GM12865 (cell line): ENCODE measurements around the gene PLA2G6.
A peak's percentile ranks its signal among the peaks of the same experiment; 100 is the strongest.

Experiments used
- DNase-seq: peaks from one replicate; pipeline ENCODE4 v3.0.0; 2010; ENCODE audit warnings: low read depth
- H3K4me3 ChIP-seq: 2 replicates; pipeline ENCODE4 v1.5.1; 2011; ENCODE audit warnings: mild to moderate bottlenecking, low read depth, low read length, control low read depth
- CTCF ChIP-seq: IDR thresholded peaks from 2 replicates; pipeline ENCODE4 v1.5.1; 2011; ENCODE audit warnings: low read length, control low read depth, low read depth, inconsistent platforms; ENCODE audit not compliant: insufficient read depth; ENCODE audit errors: missing control alignments

Gene PLA2G6, protein sequence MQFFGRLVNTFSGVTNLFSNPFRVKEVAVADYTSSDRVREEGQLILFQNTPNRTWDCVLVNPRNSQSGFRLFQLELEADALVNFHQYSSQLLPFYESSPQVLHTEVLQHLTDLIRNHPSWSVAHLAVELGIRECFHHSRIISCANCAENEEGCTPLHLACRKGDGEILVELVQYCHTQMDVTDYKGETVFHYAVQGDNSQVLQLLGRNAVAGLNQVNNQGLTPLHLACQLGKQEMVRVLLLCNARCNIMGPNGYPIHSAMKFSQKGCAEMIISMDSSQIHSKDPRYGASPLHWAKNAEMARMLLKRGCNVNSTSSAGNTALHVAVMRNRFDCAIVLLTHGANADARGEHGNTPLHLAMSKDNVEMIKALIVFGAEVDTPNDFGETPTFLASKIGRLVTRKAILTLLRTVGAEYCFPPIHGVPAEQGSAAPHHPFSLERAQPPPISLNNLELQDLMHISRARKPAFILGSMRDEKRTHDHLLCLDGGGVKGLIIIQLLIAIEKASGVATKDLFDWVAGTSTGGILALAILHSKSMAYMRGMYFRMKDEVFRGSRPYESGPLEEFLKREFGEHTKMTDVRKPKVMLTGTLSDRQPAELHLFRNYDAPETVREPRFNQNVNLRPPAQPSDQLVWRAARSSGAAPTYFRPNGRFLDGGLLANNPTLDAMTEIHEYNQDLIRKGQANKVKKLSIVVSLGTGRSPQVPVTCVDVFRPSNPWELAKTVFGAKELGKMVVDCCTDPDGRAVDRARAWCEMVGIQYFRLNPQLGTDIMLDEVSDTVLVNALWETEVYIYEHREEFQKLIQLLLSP

DNA sequence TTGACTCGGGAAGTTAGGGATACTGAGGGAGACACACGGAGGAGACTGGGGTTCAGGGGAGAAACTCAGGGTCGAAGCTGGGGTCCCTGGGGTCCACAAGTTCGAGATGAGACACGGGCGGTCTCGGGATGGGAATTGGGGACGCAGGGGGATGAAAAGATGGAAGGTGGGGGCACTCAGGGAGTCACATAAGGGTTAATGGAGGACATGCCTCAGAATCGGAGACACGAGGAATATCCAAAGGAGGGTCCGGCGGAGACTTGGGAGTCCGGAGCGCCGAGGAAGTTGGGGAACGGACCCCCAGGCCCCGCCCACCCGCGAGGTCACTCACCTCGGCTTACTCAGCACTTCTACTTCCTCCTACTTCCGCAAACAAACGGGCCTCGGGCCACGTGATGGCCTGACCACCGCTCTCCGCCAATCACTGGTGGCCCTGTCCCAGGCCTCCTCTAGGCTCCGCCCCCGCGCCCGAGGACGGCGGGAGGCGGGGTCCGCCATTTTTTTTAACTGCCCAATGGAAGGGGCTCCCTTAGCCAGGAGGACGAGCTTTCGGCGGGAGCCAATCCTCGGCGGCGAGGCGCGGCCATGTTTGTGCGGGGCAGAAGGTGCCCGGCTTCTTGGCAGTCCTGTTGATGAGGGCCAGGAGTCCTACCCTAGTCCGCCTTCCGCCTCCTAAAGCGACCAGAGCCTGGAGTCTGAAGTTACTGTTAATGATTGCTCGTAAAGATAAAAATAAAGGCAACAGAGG lies at the start of gene PLA2G6:
PLA2G6 (minus strand) TSS at position 378 of the 748 bp plus-strand sequence. CDS start 12,404 bp downstream, outside the sequence.
- peak; percentile 99 for DNase-seq
- TF ChIP-seq CTCF = no peak
- H3K4me3 ChIP-seq = peak within 1 kb of the TSS; percentile 84

DNA sequence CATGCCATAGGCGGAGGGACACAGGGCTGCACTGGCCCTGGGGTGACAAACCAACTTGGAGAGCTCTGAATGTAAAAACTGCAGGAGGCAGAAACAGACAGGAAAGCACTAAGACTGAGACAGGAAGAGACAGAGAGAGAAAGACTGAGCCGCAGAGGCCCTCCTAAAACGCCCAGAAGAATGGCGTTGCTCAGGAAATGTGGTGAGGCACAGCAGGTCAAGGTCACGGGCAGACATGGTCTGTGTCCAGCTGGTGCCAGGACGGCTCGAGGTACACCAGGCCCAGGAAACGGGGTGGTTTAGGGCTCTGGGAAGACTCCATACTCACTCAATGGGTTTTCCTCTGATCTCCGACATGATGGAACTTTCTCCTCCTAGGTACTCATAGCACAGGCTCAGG lies 49.3 kb upstream of the PLA2G6 start:
- no peak overlapping the region for H3K4me3 ChIP-seq
- DNase-seq = no peak
- TF ChIP-seq CTCF = no peak

DNA sequence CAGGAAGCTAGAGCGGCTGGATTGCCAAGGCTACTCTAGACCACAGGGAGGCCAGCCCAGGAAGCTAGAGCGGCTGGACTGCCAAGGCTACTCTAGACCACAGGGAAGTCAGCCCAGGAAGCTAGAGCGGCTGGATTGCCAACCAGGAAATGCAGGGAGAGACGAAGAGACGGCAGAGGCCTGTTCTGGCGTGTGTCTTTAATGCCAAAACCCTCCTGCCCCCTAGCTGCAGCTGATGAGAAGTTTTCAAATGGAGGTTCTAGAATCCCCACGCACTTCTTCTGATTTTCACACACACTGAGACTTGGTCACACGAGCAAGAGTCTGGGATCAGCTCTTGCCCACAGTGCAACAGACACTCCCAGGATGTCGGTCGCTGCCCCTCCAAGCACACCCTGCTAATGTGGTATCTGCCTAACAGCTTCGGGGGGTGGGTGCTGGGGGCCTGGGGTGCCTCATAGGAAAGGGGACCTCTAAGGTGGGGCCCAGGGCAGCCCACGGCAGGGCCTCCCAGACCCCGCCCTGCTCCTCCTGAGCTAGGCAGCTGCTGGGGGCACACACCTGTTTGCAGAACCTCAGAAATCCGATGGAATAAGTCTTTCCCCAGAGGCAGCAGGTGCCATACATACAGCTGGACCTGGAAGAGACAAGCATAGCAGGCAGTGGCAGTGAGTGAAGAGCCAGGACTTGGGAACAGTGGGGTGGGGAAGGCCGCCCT lies 48.6 kb upstream of the PLA2G6 start:
- H3K4me3 ChIP-seq = no peak overlapping the region
- TF ChIP-seq CTCF = peak; percentile 21
- DNase-seq = no peak

DNA sequence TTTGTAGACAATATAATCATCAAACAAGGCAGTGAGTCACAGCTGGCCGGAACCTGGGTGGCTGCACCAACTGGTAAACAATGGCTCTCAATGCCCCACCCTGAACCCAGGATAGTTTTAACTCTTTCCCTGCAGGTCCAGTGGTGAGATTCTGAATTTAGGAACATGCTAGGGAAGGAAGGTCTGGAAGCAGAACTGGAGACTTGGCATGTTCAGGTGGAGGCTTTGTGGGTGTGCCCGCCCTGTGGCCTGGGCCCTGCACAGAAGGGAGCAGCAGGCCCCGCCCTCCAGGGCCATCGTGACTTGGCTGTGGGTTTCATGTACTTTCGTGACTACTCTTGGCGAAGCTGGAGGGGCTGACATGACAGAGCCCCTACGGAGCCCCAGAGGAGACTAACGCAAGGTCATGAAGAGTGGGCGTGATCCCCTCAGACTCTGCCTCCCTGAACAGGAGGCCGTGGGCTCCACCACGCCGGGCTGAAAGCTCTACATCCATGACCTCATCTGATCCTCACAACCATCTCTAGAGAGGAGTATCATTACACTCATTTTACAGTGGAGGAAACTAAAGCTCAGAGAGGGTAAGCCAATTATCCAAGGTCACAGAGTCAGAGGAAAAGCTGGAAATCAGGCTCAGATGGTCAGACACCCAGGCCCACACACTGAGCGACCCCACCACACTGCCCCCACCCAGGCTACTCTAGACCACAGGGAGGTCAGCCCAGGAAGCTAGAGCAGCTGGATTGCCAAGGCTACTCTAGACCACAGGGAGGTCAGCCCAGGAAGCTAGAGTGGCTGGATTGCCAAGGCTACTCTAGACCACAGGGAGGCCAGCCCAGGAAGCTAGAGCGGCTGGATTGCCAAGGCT lies 47.5 kb upstream of the PLA2G6 start:
- no peak for DNase-seq
- no peak overlapping the region for H3K4me3 ChIP-seq
- TF ChIP-seq CTCF = no peak

GRCh38 chr22:38228326-38228872 lies 46.8 kb upstream of the PLA2G6 start:
- TF ChIP-seq CTCF = no peak
- DNase-seq = no peak

More at GRCh38 chr22:38228326-38228872, 46.8 kb upstream of the PLA2G6 start:
- no peak overlapping the region for H3K4me3 ChIP-seq
